ENCODE measurements around the gene LIN37.

- no peak for TF ChIP-seq CTCF (IDR thresholded peaks at IDR 0.05)
- TF ChIP-seq POLR2A (IDR thresholded peaks at IDR 0.05) = no peak
- no peak for TF ChIP-seq POLR2AphosphoS5 (IDR thresholded peaks at IDR 0.05)
These were observed 24.7 kb upstream of the LIN37 start for GRCh38 chr19:35723671-35724070.
